Muscle of leg (tissue), 11 donors: ENCODE measurements around the gene ALS2. TPM values are rescaled to one million over a fixed set of nuclear protein-coding genes. Genes with fewer than 3 reads are reported as not detected.
A peak's percentile ranks its signal among the peaks of the same experiment; 100 is the strongest.

Experiments
- DNase-seq: peaks from one replicate; pipeline ENCODE4 v3.0.0; 2013
- H3K27ac ChIP-seq: one replicate; pipeline ENCODE4 v1.5.1; 2013; ENCODE audit warnings: mild to moderate bottlenecking, low read length, control low read depth
- H3K27me3 ChIP-seq: one replicate; pipeline ENCODE4 v1.6.1; 2013; ENCODE audit warnings: low read length; ENCODE audit not compliant: control insufficient read depth, insufficient read depth
- H3K36me3 ChIP-seq: one replicate; pipeline ENCODE4 v1.6.1; 2013; ENCODE audit warnings: low read length; ENCODE audit not compliant: control insufficient read depth, insufficient read depth
- H3K4me1 ChIP-seq: one replicate; pipeline ENCODE4 v1.6.1; 2013; ENCODE audit warnings: low read length; ENCODE audit not compliant: control insufficient read depth, insufficient read depth
- H3K4me3 ChIP-seq: one replicate; pipeline ENCODE4 v1.5.1; 2013; ENCODE audit warnings: low read length, control low read depth
- H3K9me3 ChIP-seq: replicated peaks from 2 replicates; pipeline ENCODE4 v1.6.1; 2013; ENCODE audit warnings: low read depth, low read length; ENCODE audit not compliant: control insufficient read depth
- WGBS: methylation state at CpG from one replicate; pipeline ENCODE4 v1.1.5; 2013; ENCODE audit warnings: missing lambda C conversion rate; ENCODE audit not compliant: insufficient coverage; 5-methylcytosine and 5-hydroxymethylcytosine counted together
- polyA plus RNA-seq, 8 donors: library from polyadenylated mRNA; unstranded; fragments of 120-200 nt; gene quantifications; one replicate each; pipeline versions ENCODE4 v1.2.1 to v1.2.3, GENCODE V29; 2013; ENCODE audit warnings: inconsistent platforms in 1 of 8, low replicate concordance in 1 of 8; ENCODE audit not compliant: insufficient read length in 8 of 8, insufficient read depth in 1 of 8
- total RNA-seq: library from RNA; stranded (reverse); fragments of 120-200 nt; gene quantifications from one replicate; pipeline ENCODE4 v1.2.4, GENCODE V29; 2013

The ALS2 gene
- total and polyA plus RNA-seq, 9 donors = 11.2 to 20.9 (median 14.8) TPM

- Histone ChIP-seq H3K36me3 (peaks cover 32% of the 10 kb centered on the region), H3K4me3 (no peak overlapping the region), H3K9me3 (no peaks in the 10 kb centered on the region), H3K27ac (no peak overlapping the region), H3K27me3 (no peaks in the 10 kb centered on the region), H3K4me1 (no peaks in the 10 kb centered on the region)
- DNase-seq = no peak
- WGBS = 80% methylated on average over 1 of the region's 5 CpGs
Observed at GRCh38 chr2:201730651-201731285, 50.0 kb downstream of the ALS2 start.

- peaks cover 25% of the 10 kb centered on the region for H3K36me3 ChIP-seq
Observed at GRCh38 chr2:201715459-201715858, 65.3 kb downstream of the ALS2 start.

DNA sequence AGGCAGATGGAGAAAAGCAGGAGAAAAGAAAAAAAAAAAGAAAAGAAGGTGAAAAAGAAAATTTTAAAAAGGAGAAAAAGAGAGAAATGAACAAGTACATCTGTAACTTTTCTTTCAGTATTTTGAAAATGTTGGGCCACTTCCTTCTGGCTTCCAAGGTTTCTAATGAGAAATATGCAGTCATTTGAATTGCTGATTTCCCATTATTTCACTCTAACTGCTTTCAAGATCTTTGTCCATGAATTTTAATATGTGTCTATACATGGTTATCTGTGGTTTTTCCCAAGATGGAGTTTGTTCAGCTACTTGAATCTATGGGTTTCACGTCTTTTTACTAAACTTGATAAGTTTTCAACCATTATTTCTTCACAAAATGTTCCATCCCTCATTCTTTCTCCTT lies 68.0 kb downstream of the ALS2 start:
- H3K27me3 ChIP-seq = no peaks in the 10 kb centered on the region
- H3K27ac ChIP-seq = no peak overlapping the region
- H3K36me3 ChIP-seq = peaks cover 24% of the 10 kb centered on the region
- H3K9me3 ChIP-seq = no peaks in the 10 kb centered on the region
- no CpG with 5 or more reads among the region's 1 CpG for WGBS
- DNase-seq = no peak
- H3K4me3 ChIP-seq = no peak overlapping the region
- H3K4me1 ChIP-seq = no peaks in the 10 kb centered on the region

More at GRCh38 chr2:201715459-201715858, 65.3 kb downstream of the ALS2 start:
- DNase-seq = no peak
- H3K4me1 ChIP-seq = no peaks in the 10 kb centered on the region
- H3K27ac ChIP-seq = no peak overlapping the region
- no peak overlapping the region for H3K4me3 ChIP-seq
- H3K9me3 ChIP-seq = no peaks in the 10 kb centered on the region
- H3K27me3 ChIP-seq = no peaks in the 10 kb centered on the region
- 98% methylated on average over 5 of the region's 6 CpGs for WGBS

- H3K9me3 ChIP-seq = no peaks in the 10 kb centered on the region
- H3K4me1 ChIP-seq = no peaks in the 10 kb centered on the region
- no peak overlapping the region for H3K27ac ChIP-seq
- peaks cover 21% of the 10 kb centered on the region for H3K36me3 ChIP-seq
- H3K4me3 ChIP-seq = no peak overlapping the region
- WGBS = no CpG with 5 or more reads among the region's 5 CpGs
- no peaks in the 10 kb centered on the region for H3K27me3 ChIP-seq
- DNase-seq = no peak
Observed at GRCh38 chr2:201709747-201710146, 71.0 kb downstream of the ALS2 start.

GRCh38 chr2:201709049-201709448 lies 71.7 kb downstream of the ALS2 start:
- no peak overlapping the region for H3K27ac ChIP-seq
- H3K27me3 ChIP-seq = no peaks in the 10 kb centered on the region
- WGBS = 37% methylated on average over 2 of the region's 2 CpGs
- no peak for DNase-seq
- H3K4me1 ChIP-seq = no peaks in the 10 kb centered on the region
- H3K36me3 ChIP-seq = peaks cover 20% of the 10 kb centered on the region
- H3K4me3 ChIP-seq = no peak overlapping the region
- no peaks in the 10 kb centered on the region for H3K9me3 ChIP-seq

DNA sequence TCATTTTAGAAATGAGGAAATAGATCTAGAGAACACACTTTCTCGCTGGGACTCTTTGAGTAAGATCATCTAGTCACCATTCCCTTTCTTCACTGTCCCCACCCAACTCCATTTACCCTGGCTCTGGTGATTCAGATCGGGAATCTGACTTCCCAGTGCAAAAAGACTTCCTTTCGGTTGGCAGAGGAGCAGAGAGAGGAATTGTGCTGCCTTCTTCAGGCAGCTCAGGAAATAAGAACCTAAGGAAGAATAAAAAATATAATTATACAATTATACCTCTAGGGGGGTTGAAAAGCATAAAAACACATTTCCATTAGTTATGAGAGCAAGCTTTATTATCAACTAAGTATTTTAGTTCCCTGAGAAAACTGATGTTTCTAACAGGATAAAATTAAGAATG lies 73.0 kb downstream of the ALS2 start:
- Histone ChIP-seq H3K9me3 (no peaks in the 10 kb centered on the region), H3K27me3 (no peaks in the 10 kb centered on the region), H3K27ac (no peak overlapping the region), H3K4me3 (no peak overlapping the region), H3K4me1 (no peaks in the 10 kb centered on the region), H3K36me3 (peaks cover 21% of the 10 kb centered on the region)
- peak; percentile 34 for DNase-seq
- no CpG with 5 or more reads among the region's 3 CpGs for WGBS

GRCh38 chr2:201707142-201707541 lies 73.6 kb downstream of the ALS2 start:
- Histone ChIP-seq H3K27ac (no peak overlapping the region), H3K9me3 (no peaks in the 10 kb centered on the region), H3K4me3 (no peak overlapping the region), H3K27me3 (no peaks in the 10 kb centered on the region), H3K4me1 (no peaks in the 10 kb centered on the region), H3K36me3 (peaks cover 21% of the 10 kb centered on the region)
- no peak for DNase-seq
- no CpG with 5 or more reads among the region's 1 CpG for WGBS

GRCh38 chr2:201704536-201704935 lies 76.2 kb downstream of the ALS2 start:
- Histone ChIP-seq H3K4me3 (no peak overlapping the region), H3K4me1 (no peaks in the 10 kb centered on the region), H3K36me3 (peaks cover 19% of the 10 kb centered on the region), H3K27me3 (no peaks in the 10 kb centered on the region), H3K27ac (no peak overlapping the region), H3K9me3 (no peaks in the 10 kb centered on the region)
- no peak for DNase-seq
- no CpG with 5 or more reads among the region's 5 CpGs for WGBS

DNA sequence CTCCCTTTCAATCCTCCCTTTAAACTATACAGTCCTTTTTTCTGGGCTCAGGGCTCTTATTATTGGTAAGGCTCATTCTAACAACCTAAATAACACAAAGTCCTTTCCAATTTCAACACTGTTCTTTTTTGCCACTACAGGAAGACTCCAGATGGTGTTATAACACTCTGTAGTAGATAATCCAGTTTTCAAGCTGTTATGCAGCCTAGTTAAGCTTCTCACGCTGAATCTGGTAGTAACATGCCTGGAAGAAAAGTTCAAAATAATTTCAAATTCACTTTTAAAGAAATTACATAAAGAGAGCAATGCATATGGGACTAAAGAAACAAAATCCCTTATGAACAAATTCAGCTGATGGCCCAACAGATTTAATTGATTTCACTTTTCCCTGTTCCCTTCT lies 79.1 kb downstream of the ALS2 start:
- no peak overlapping the region for H3K4me3 ChIP-seq
- no peak for DNase-seq
- no CpG with 5 or more reads among the region's 1 CpG for WGBS
- no peak overlapping the region for H3K27ac ChIP-seq
- no peaks in the 10 kb centered on the region for H3K27me3 ChIP-seq
- H3K4me1 ChIP-seq = peaks cover 2% of the 10 kb centered on the region
- no peaks in the 10 kb centered on the region for H3K9me3 ChIP-seq
- peaks cover 11% of the 10 kb centered on the region for H3K36me3 ChIP-seq

GRCh38 chr2:201699416-201699815 lies 81.3 kb downstream of the ALS2 start:
- H3K27ac ChIP-seq = peak overlapping the region; percentile 63
- H3K4me1 ChIP-seq = peaks cover 9% of the 10 kb centered on the region
- no peaks in the 10 kb centered on the region for H3K9me3 ChIP-seq
- DNase-seq = peak; percentile 95
- no peaks in the 10 kb centered on the region for H3K27me3 ChIP-seq
- peaks cover 8% of the 10 kb centered on the region for H3K36me3 ChIP-seq
- no CpG with 5 or more reads among the region's 1 CpG for WGBS
- H3K4me3 ChIP-seq = no peak overlapping the region
